ENCODE measurements around the gene ARHGEF2. TPM values are rescaled to one million over a fixed set of nuclear protein-coding genes. Genes with fewer than 3 reads are reported as not detected.

The ARHGEF2 gene
- total and polyA plus RNA-seq, 2 of the 13 experiments (the other 11 are each of a cell fraction or from before 2014, with no cell fraction given): 16.1 to 32.1 TPM

GRCh38 chr1:155934097-155934935 lies 44.0 kb downstream of the ARHGEF2 start, which contains the start of gene KHDC4 (continued):
- no peak for TF ChIP-seq ZNF660 (CRISPR knock-in tag; IDR thresholded peaks at IDR 0.05; ENCODE audit: borderline replicate concordance, low read depth)
- peak; percentile 51; the same call in 1 of the 2 replicates for TF ChIP-seq ZNF142 (CRISPR knock-in tag; IDR thresholded peaks at IDR 0.05)
- TF ChIP-seq ZNF629 (CRISPR knock-in tag; conservative IDR thresholded peaks at IDR 0.05): no peak
- no peak for TF ChIP-seq ZNF562 (CRISPR knock-in tag; IDR thresholded peaks at IDR 0.05; ENCODE audit: borderline replicate concordance)
- TF ChIP-seq AHDC1 (CRISPR knock-in tag; IDR thresholded peaks at IDR 0.05; ENCODE audit: borderline replicate concordance): no peak
- TF ChIP-seq ZMAT3 (CRISPR knock-in tag; conservative IDR thresholded peaks at IDR 0.05): 0 out of 2 replicates have a peak, but pooled peaks have one; percentile 37
- TF ChIP-seq REXO4 (CRISPR knock-in tag; IDR thresholded peaks at IDR 0.05; ENCODE audit: borderline replicate concordance): no peak
- TF ChIP-seq ZNF335 (CRISPR knock-in tag; IDR thresholded peaks at IDR 0.05): peak; percentile 31; the same call in 1 of the 2 replicates
- no peak for TF ChIP-seq MTF1 (CRISPR knock-in tag; IDR thresholded peaks at IDR 0.05)
- TF ChIP-seq ZNF782 (CRISPR knock-in tag; IDR thresholded peaks at IDR 0.05; ENCODE audit: borderline replicate concordance): no peak
- no peak for TF ChIP-seq ZFP36 (IDR thresholded peaks at IDR 0.05; ENCODE audit: borderline replicate concordance, low read depth, low read length, partially characterized antibody)
- TF ChIP-seq PRDM15 (CRISPR knock-in tag; IDR thresholded peaks at IDR 0.05): no peak

Measured in HepG2 (cell line).